ENCODE results near the gene CLDN14.

The CLDN14 gene

GRCh38 chr21:36436829-36437744 is 42.8 kb downstream of the CLDN14 start:
- no peak for TF ChIP-seq JUND (IDR thresholded peaks at IDR 0.05; ENCODE audit: low read depth)
- in situ Hi-C loops (cut with HindIII; ENCODE audit: low pct_unique_long_range_greater_than_20kb, low sequenced_read_pairs), result no loop called here
- no peak for DNase-seq (ENCODE audit: low read depth in 1 of 2, low spot score in 1 of 2)

GRCh38 chr21:36434144-36434543 is 45.8 kb downstream of the CLDN14 start:
- no peak for TF ChIP-seq JUND (IDR thresholded peaks at IDR 0.05; ENCODE audit: low read depth)
- no peak for DNase-seq (ENCODE audit: low read depth in 1 of 2, low spot score in 1 of 2)
- in situ Hi-C loops (cut with HindIII; ENCODE audit: low pct_unique_long_range_greater_than_20kb, low sequenced_read_pairs), result no loop called here

- no peak for TF ChIP-seq JUND (IDR thresholded peaks at IDR 0.05; ENCODE audit: low read depth)
- no peak for DNase-seq (ENCODE audit: low read depth in 1 of 2, low spot score in 1 of 2)
- in situ Hi-C loops (cut with HindIII; ENCODE audit: low pct_unique_long_range_greater_than_20kb, low sequenced_read_pairs), result no loop called here
These were observed 46.7 kb downstream of the CLDN14 start for GRCh38 chr21:36433059-36433709.

- no peak for DNase-seq (ENCODE audit: low read depth in 1 of 2, low spot score in 1 of 2)
- in situ Hi-C loops (cut with HindIII; ENCODE audit: low pct_unique_long_range_greater_than_20kb, low sequenced_read_pairs), result no loop called here
- no peak for TF ChIP-seq JUND (IDR thresholded peaks at IDR 0.05; ENCODE audit: low read depth)
These were observed 48.7 kb downstream of the CLDN14 start for GRCh38 chr21:36431252-36431651.

GRCh38 chr21:36430841-36431240 is 49.1 kb downstream of the CLDN14 start:
- no peak for TF ChIP-seq JUND (IDR thresholded peaks at IDR 0.05; ENCODE audit: low read depth)
- in situ Hi-C loops (cut with HindIII; ENCODE audit: low pct_unique_long_range_greater_than_20kb, low sequenced_read_pairs), result no loop called here
- DNase-seq (ENCODE audit: low read depth in 1 of 2, low spot score in 1 of 2), result no peak

- no peak for DNase-seq (ENCODE audit: low read depth in 1 of 2, low spot score in 1 of 2)
- TF ChIP-seq JUND (IDR thresholded peaks at IDR 0.05; ENCODE audit: low read depth), result no peak
- in situ Hi-C loops (cut with HindIII; ENCODE audit: low pct_unique_long_range_greater_than_20kb, low sequenced_read_pairs), result no loop called here
These were observed 49.9 kb downstream of the CLDN14 start for GRCh38 chr21:36429947-36430546.

GRCh38 chr21:36428761-36429432 is 51.0 kb downstream of the CLDN14 start:
- in situ Hi-C loops (cut with HindIII; ENCODE audit: low pct_unique_long_range_greater_than_20kb, low sequenced_read_pairs), result no loop called here
- DNase-seq (ENCODE audit: low read depth in 1 of 2, low spot score in 1 of 2), result no peak
- TF ChIP-seq JUND (IDR thresholded peaks at IDR 0.05; ENCODE audit: low read depth), result no peak

GRCh38 chr21:36427502-36427901 is 52.4 kb downstream of the CLDN14 start:
- in situ Hi-C loops (cut with HindIII; ENCODE audit: low pct_unique_long_range_greater_than_20kb, low sequenced_read_pairs), result no loop called here
- DNase-seq (ENCODE audit: low read depth in 1 of 2, low spot score in 1 of 2), result no peak
- no peak for TF ChIP-seq JUND (IDR thresholded peaks at IDR 0.05; ENCODE audit: low read depth)

- in situ Hi-C loops (cut with HindIII; ENCODE audit: low pct_unique_long_range_greater_than_20kb, low sequenced_read_pairs), result no loop called here
These were observed 54.6 kb downstream of the CLDN14 start for GRCh38 chr21:36425286-36425685.

GRCh38 chr21:36424592-36424991 is 55.3 kb downstream of the CLDN14 start:
- in situ Hi-C loops (cut with HindIII; ENCODE audit: low pct_unique_long_range_greater_than_20kb, low sequenced_read_pairs), result no loop called here

More at GRCh38 chr21:36425286-36425685, 54.6 kb downstream of the CLDN14 start:
- DNase-seq (ENCODE audit: low read depth in 1 of 2, low spot score in 1 of 2), result no peak
- TF ChIP-seq JUND (IDR thresholded peaks at IDR 0.05; ENCODE audit: low read depth), result no peak

GRCh38 chr21:36423771-36424433 is 56.0 kb downstream of the CLDN14 start:
- DNase-seq (ENCODE audit: low read depth in 1 of 2, low spot score in 1 of 2), result no peak

More at GRCh38 chr21:36424592-36424991, 55.3 kb downstream of the CLDN14 start:
- DNase-seq (ENCODE audit: low read depth in 1 of 2, low spot score in 1 of 2), result no peak
- TF ChIP-seq JUND (IDR thresholded peaks at IDR 0.05; ENCODE audit: low read depth), result no peak

More at GRCh38 chr21:36423771-36424433, 56.0 kb downstream of the CLDN14 start:
- in situ Hi-C loops (cut with HindIII; ENCODE audit: low pct_unique_long_range_greater_than_20kb, low sequenced_read_pairs), result no loop called here
- TF ChIP-seq JUND (IDR thresholded peaks at IDR 0.05; ENCODE audit: low read depth), result no peak

Data from T47D (cell line).